Progenitor cell of endocrine pancreas (in vitro differentiated cells): Measurements from ENCODE around the gene BDH1. TPM values are rescaled to one million over a fixed set of nuclear protein-coding genes. Genes with fewer than 3 reads are reported as not detected.

Experiments used
- DNase-seq: peaks from one replicate; pipeline ENCODE4 v3.0.0; 2021; ENCODE audit warnings: low spot score; ENCODE audit not compliant: unreplicated experiment
- H3K27ac Mint-ChIP-seq: 2 replicates; pipeline ENCODE4 v1.8.0; 2021; ENCODE audit warnings: mild to moderate bottlenecking, moderate library complexity, mixed read lengths
- H3K27me3 Mint-ChIP-seq: 2 replicates; pipeline ENCODE4 v1.8.0; 2021; ENCODE audit warnings: mixed read lengths
- H3K36me3 Mint-ChIP-seq: 2 replicates; pipeline ENCODE4 v1.8.0; 2022; ENCODE audit warnings: mixed read lengths; ENCODE audit not compliant: insufficient read depth
- H3K4me1 Mint-ChIP-seq: 2 replicates; pipeline ENCODE4 v1.8.0; 2021; ENCODE audit warnings: low read depth, mixed read lengths
- H3K4me3 Mint-ChIP-seq: 2 replicates; pipeline ENCODE4 v1.8.0; 2021; ENCODE audit warnings: low read depth, mild to moderate bottlenecking, moderate library complexity, mixed read lengths
- H3K9me3 Mint-ChIP-seq: 2 replicates; pipeline ENCODE4 v1.8.0; 2021; ENCODE audit warnings: low read depth, mixed read lengths
- total RNA-seq: library from RNA; stranded (reverse); gene quantifications from 2 replicates; pipeline ENCODE4 v1.2.1, GENCODE V29; 2021
- TF ChIP-seq, protein P1 (sequence below): fragments of 200-600 bp; sonication (generic); IDR thresholded peaks from one replicate; pipeline ENCODE4 v1.5.0; 2021; ENCODE audit warnings: antibody characterized with exemption, mild to moderate bottlenecking; ENCODE audit not compliant: unreplicated experiment

Gene BDH1
- total RNA-seq, 1 donor from 2014 or later = 41.9 TPM

DNA sequence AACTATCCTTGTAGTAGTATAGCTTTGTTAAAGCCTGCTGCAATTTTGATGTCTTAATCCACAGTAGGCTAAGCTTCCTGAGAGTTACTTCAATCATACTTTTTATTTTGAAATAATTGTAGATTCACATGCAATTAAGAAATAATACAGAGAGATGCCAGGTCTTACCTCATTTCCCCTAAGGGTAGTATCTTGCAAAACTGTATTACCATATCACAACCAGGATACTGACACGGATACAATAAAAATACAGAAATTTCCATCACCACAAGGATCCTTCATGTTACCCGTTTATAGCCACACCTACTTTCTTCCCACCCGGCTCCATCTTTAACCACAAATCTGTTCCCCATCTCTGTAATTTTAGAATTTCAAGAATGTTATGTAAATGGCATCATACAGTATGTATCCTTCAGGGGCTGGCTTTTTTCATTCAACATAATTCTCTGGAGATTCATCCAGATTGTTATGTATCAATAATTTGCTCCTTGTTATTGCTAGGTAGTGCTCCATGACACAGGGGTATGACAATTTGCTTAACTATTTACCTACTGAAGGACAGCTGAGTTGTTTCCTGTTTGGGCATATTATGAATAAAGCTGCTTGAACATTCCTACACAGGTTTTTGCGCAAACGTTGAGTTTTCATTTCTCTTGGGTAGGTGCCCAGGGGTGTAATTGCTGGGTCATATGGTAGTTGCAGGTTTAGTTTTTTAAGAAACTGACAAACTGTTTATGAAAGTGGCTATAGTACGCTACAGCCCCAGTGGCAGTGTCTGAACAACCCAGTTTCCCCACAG lies 21.6 kb downstream of the BDH1 start:
- Mint-ChIP-seq H3K4me1 (no peaks in the 10 kb centered on the region), H3K27me3 (no peaks in the 10 kb centered on the region), H3K9me3 (no peaks in the 10 kb centered on the region), H3K36me3 (peaks cover 7% of the 10 kb centered on the region), H3K4me3 (no peak overlapping the region), H3K27ac (no peak overlapping the region)
- no peak for DNase-seq
- TF ChIP-seq, protein P1, sequence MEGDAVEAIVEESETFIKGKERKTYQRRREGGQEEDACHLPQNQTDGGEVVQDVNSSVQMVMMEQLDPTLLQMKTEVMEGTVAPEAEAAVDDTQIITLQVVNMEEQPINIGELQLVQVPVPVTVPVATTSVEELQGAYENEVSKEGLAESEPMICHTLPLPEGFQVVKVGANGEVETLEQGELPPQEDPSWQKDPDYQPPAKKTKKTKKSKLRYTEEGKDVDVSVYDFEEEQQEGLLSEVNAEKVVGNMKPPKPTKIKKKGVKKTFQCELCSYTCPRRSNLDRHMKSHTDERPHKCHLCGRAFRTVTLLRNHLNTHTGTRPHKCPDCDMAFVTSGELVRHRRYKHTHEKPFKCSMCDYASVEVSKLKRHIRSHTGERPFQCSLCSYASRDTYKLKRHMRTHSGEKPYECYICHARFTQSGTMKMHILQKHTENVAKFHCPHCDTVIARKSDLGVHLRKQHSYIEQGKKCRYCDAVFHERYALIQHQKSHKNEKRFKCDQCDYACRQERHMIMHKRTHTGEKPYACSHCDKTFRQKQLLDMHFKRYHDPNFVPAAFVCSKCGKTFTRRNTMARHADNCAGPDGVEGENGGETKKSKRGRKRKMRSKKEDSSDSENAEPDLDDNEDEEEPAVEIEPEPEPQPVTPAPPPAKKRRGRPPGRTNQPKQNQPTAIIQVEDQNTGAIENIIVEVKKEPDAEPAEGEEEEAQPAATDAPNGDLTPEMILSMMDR = no peak

DNA sequence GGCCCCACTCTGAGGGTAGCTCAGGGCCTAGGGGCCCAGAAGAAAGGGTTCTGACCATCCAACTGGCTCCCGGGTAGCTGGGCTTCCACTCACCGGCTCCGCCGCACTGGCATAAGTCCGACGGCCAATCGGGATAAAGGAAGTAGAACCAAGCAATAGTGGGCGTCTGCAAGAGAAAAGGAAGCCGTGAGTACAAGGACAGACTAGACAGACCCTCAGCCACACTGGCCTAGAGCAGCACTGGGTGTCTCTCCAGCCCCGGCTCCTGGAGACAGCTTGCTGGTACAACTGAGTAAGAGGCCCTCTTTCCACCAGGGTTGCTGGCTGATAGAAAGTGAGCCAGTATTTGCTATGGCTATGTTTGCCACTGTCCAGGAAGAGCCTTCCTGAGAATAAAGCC lies 22.4 kb downstream of the BDH1 start:
- H3K4me3 Mint-ChIP-seq = no peak overlapping the region
- no peaks in the 10 kb centered on the region for H3K9me3 Mint-ChIP-seq
- TF ChIP-seq, protein P1 = no peak
- no peaks in the 10 kb centered on the region for H3K4me1 Mint-ChIP-seq
- no peak overlapping the region for H3K27ac Mint-ChIP-seq
- H3K27me3 Mint-ChIP-seq = no peaks in the 10 kb centered on the region
- peaks cover 7% of the 10 kb centered on the region for H3K36me3 Mint-ChIP-seq
- DNase-seq = no peak

DNA sequence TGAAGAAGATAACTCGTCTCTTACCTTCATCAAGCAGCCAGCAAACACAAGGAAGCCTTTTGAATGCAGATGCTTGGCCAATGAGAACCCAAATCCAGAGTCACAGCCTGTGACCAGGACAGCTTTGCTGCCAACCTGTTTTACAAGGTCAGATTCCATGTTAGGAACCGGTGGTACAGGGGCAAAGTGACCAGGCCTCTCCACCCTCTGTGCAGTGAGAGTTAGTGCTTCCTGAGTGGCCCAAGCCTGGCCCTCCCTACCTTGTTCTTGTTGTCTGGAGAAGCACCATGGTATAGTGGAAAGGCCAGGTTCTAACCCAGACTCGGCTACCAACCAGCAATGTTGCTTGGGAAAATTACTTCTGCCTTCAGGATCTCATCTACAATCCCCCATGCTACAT lies 23.4 kb downstream of the BDH1 start:
- H3K27me3 Mint-ChIP-seq = no peaks in the 10 kb centered on the region
- no peak overlapping the region for H3K4me3 Mint-ChIP-seq
- TF ChIP-seq, protein P1 = no peak
- DNase-seq = no peak
- H3K27ac Mint-ChIP-seq = no peak overlapping the region
- H3K4me1 Mint-ChIP-seq = no peaks in the 10 kb centered on the region
- no peaks in the 10 kb centered on the region for H3K9me3 Mint-ChIP-seq
- peaks cover 10% of the 10 kb centered on the region for H3K36me3 Mint-ChIP-seq

DNA sequence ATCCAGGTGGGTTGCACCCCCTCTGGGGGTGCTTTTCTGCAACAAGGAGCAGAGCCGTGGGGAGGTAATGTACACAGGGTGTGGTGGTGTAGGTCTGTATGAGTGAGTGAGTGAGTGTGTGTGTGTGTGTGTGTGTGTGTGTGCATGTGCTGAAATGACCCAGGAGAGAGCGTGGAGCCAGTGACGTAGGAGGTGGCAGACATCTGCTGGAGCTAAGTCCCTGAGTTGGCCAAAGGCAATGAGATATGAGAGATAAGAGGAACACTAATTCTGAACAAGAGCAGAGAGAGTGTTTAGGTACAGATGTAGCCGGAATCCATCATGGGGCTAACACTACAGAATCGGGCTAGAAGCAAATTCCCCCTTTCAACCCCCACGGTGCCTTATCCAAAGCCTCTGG lies 27.6 kb downstream of the BDH1 start:
- TF ChIP-seq, protein P1 = no peak
- Mint-ChIP-seq H3K27me3 (no peaks in the 10 kb centered on the region), H3K27ac (no peak overlapping the region), H3K4me1 (peaks cover 6% of the 10 kb centered on the region), H3K4me3 (no peak overlapping the region), H3K36me3 (peaks cover 11% of the 10 kb centered on the region), H3K9me3 (no peaks in the 10 kb centered on the region)
- no peak for DNase-seq

DNA sequence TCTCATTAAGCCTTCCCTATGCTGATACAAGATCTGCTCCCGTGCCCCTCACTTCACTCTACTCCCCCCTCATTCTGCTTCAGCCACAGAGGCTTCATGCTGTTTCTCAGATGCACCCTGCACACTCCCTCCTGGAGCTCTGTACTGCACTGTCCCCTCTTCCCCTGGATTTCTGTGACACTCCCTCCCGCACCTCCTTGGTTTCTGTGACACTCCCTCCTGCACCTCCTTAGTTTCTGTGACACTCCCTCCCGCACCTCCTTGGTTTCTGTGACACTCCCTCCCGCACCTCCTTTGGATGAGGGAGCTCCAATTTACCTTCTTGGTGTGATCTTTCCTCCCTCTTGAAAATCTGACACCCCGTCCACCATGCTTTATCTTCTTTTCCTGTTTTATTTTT lies 28.2 kb downstream of the BDH1 start:
- H3K4me3 Mint-ChIP-seq = no peak overlapping the region
- TF ChIP-seq, protein P1 = no peak
- H3K9me3 Mint-ChIP-seq = no peaks in the 10 kb centered on the region
- peaks cover 8% of the 10 kb centered on the region for H3K4me1 Mint-ChIP-seq
- no peak for DNase-seq
- peaks cover 11% of the 10 kb centered on the region for H3K36me3 Mint-ChIP-seq
- H3K27ac Mint-ChIP-seq = no peak overlapping the region
- no peaks in the 10 kb centered on the region for H3K27me3 Mint-ChIP-seq
